ENCODE results near the gene CHRNG.

The CHRNG gene

GRCh38 chr2:232502911-232503808, 36.3 kb upstream of the CHRNG start:
- H3K9me3 ChIP-seq (ENCODE audit: insufficient read depth, low read length): no peaks in the 10 kb centered on the region
- no peaks in the 10 kb centered on the region for H3K79me2 ChIP-seq (ENCODE audit: low read length)
- H3K4me3 ChIP-seq (ENCODE audit: low read length): no peak overlapping the region
- H2AFZ ChIP-seq (ENCODE audit: low read depth, low read length): no peak overlapping the region
- no peak overlapping the region for H3K27ac ChIP-seq (ENCODE audit: low read length)
- H3K36me3 ChIP-seq (replicated peaks; ENCODE audit: low read depth, low read length): no peaks in the 10 kb centered on the region
- no peaks in the 10 kb centered on the region for H3K27me3 ChIP-seq (ENCODE audit: low read depth, low read length)
- TF ChIP-seq EZH2phosphoT487 (IDR thresholded peaks at IDR 0.05; ENCODE audit: low read depth) (no peak), CTCF (IDR thresholded peaks at IDR 0.05; ENCODE audit: low read depth, low read length) (no peak)
- no peaks in the 10 kb centered on the region for H3K4me1 ChIP-seq (ENCODE audit: low read length)
- H3K9ac ChIP-seq (ENCODE audit: low read length): no peak overlapping the region
- H3K4me2 ChIP-seq (ENCODE audit: low read length): no peak overlapping the region
- H4K20me1 ChIP-seq (ENCODE audit: insufficient read depth, low read length): no peaks in the 10 kb centered on the region

GRCh38 chr2:232503809-232504323, 35.6 kb upstream of the CHRNG start:
- Histone ChIP-seq H4K20me1 (ENCODE audit: insufficient read depth, low read length) (no peaks in the 10 kb centered on the region), H3K27ac (ENCODE audit: low read length) (no peak overlapping the region), H3K4me3 (ENCODE audit: low read length) (no peak overlapping the region), H3K4me2 (ENCODE audit: low read length) (no peak overlapping the region), H3K36me3 (replicated peaks; ENCODE audit: low read depth, low read length) (no peaks in the 10 kb centered on the region), H2AFZ (ENCODE audit: low read depth, low read length) (no peak overlapping the region), H3K79me2 (ENCODE audit: low read length) (no peaks in the 10 kb centered on the region), H3K9ac (ENCODE audit: low read length) (no peak overlapping the region), H3K27me3 (ENCODE audit: low read depth, low read length) (no peaks in the 10 kb centered on the region), H3K9me3 (ENCODE audit: insufficient read depth, low read length) (no peaks in the 10 kb centered on the region), H3K4me1 (ENCODE audit: low read length) (no peaks in the 10 kb centered on the region)
- TF ChIP-seq CTCF (IDR thresholded peaks at IDR 0.05; ENCODE audit: low read depth, low read length) (no peak), EZH2phosphoT487 (IDR thresholded peaks at IDR 0.05; ENCODE audit: low read depth) (no peak)

- Histone ChIP-seq H3K79me2 (ENCODE audit: low read length) (no peaks in the 10 kb centered on the region), H2AFZ (ENCODE audit: low read depth, low read length) (no peak overlapping the region), H3K36me3 (replicated peaks; ENCODE audit: low read depth, low read length) (no peaks in the 10 kb centered on the region), H3K9ac (ENCODE audit: low read length) (no peak overlapping the region), H3K27ac (ENCODE audit: low read length) (no peak overlapping the region), H3K4me1 (ENCODE audit: low read length) (no peaks in the 10 kb centered on the region), H3K9me3 (ENCODE audit: insufficient read depth, low read length) (no peaks in the 10 kb centered on the region), H3K27me3 (ENCODE audit: low read depth, low read length) (no peaks in the 10 kb centered on the region), H3K4me3 (ENCODE audit: low read length) (no peak overlapping the region), H4K20me1 (ENCODE audit: insufficient read depth, low read length) (no peaks in the 10 kb centered on the region), H3K4me2 (ENCODE audit: low read length) (no peak overlapping the region)
- TF ChIP-seq EZH2phosphoT487 (IDR thresholded peaks at IDR 0.05; ENCODE audit: low read depth): no peak
- TF ChIP-seq CTCF (IDR thresholded peaks at IDR 0.05; ENCODE audit: low read depth, low read length): no peak
Observed at GRCh38 chr2:232504438-232504837, 35.1 kb upstream of the CHRNG start.

- H3K4me1 ChIP-seq (ENCODE audit: low read length): no peaks in the 10 kb centered on the region
- H3K27ac ChIP-seq (ENCODE audit: low read length): no peak overlapping the region
- H3K9ac ChIP-seq (ENCODE audit: low read length): no peak overlapping the region
- no peaks in the 10 kb centered on the region for H3K79me2 ChIP-seq (ENCODE audit: low read length)
- no peak overlapping the region for H3K4me2 ChIP-seq (ENCODE audit: low read length)
- H3K36me3 ChIP-seq (replicated peaks; ENCODE audit: low read depth, low read length): no peaks in the 10 kb centered on the region
- no peak for TF ChIP-seq CTCF (IDR thresholded peaks at IDR 0.05; ENCODE audit: low read depth, low read length)
- no peak for TF ChIP-seq EZH2phosphoT487 (IDR thresholded peaks at IDR 0.05; ENCODE audit: low read depth)
- no peak overlapping the region for H3K4me3 ChIP-seq (ENCODE audit: low read length)
- no peak overlapping the region for H2AFZ ChIP-seq (ENCODE audit: low read depth, low read length)
- H3K27me3 ChIP-seq (ENCODE audit: low read depth, low read length): no peaks in the 10 kb centered on the region
- H4K20me1 ChIP-seq (ENCODE audit: insufficient read depth, low read length): no peaks in the 10 kb centered on the region
- H3K9me3 ChIP-seq (ENCODE audit: insufficient read depth, low read length): no peaks in the 10 kb centered on the region
Observed at GRCh38 chr2:232505856-232506255, 33.6 kb upstream of the CHRNG start.

Data from OCI-LY3 (cell line).